ENCODE results near the gene TRIM68.

- TF ChIP-seq CTCF (IDR thresholded peaks at IDR 0.05) = peak; percentile 48
- no peak for TF ChIP-seq JUN (IDR thresholded peaks at IDR 0.05)
Observed at GRCh38 chr11:4626207-4627099, 18.4 kb upstream of the TRIM68 start.
